GM23338 (cell line): ENCODE results near the gene DGKB. TPM values are rescaled to one million over a fixed set of nuclear protein-coding genes. Genes with fewer than 3 reads are reported as not detected.
A peak's percentile ranks its signal among the peaks of the same experiment; 100 is the strongest.

Experiments
- ATAC-seq: fragments of 200-7000 bp; cut with Tn5 transposase; 3 replicates; pipeline ENCODE4 v1.9.1; 2020
- DNase-seq: peaks from one replicate; pipeline ENCODE4 v3.0.0-alpha.2; 2015; ENCODE audit warnings: low spot score
- H2AFZ ChIP-seq: fragments of 200-600 bp; sonication (generic); 2 replicates; pipeline ENCODE4 v1.8.0; 2016; ENCODE audit warnings: antibody characterized with exemption, mild to moderate bottlenecking, moderate library complexity
- H3F3A ChIP-seq: fragments of 200-600 bp; sonication (generic); replicated peaks from 2 replicates; pipeline ENCODE4 v1.8.0; 2017; ENCODE audit warnings: antibody characterized with exemption, mixed run types, low read depth
- H3K27ac ChIP-seq: fragments of 200-600 bp; sonication (generic); 2 replicates; pipeline ENCODE4 v1.6.1; 2016; ENCODE audit warnings: low read depth
- H3K27me3 ChIP-seq: fragments of 200-600 bp; sonication (generic); 2 replicates; pipeline ENCODE4 v1.8.0; 2016; ENCODE audit warnings: mild to moderate bottlenecking, mixed run types, moderate library complexity; ENCODE audit not compliant: insufficient read depth
- H3K36me3 ChIP-seq: fragments of 200-600 bp; sonication (generic); 2 replicates; pipeline ENCODE4 v1.8.0; 2016; ENCODE audit warnings: mild to moderate bottlenecking; ENCODE audit not compliant: insufficient read depth
- H3K4me1 ChIP-seq: fragments of 200-600 bp; sonication (generic); 2 replicates; pipeline ENCODE4 v1.8.0; 2016; ENCODE audit warnings: mild to moderate bottlenecking, moderate library complexity; ENCODE audit not compliant: insufficient read depth
- H3K4me2 ChIP-seq: fragments of 200-600 bp; sonication (generic); 2 replicates; pipeline ENCODE4 v1.7.1; 2017; ENCODE audit warnings: mixed run types
- H3K4me3 ChIP-seq: fragments of 200-600 bp; sonication (generic); 2 replicates; pipeline ENCODE4 v1.6.1; 2016; ENCODE audit warnings: mixed run types
- H3K79me2 ChIP-seq: fragments of 200-600 bp; sonication (generic); replicated peaks from 2 replicates; pipeline ENCODE4 v1.8.0; 2017; ENCODE audit warnings: mild to moderate bottlenecking; ENCODE audit not compliant: insufficient read depth
- H3K9me2 ChIP-seq: fragments of 200-600 bp; sonication (generic); 2 replicates; pipeline ENCODE4 v1.8.0; 2017; ENCODE audit not compliant: insufficient read depth
- H4K20me1 ChIP-seq: fragments of 200-600 bp; sonication (generic); replicated peaks from 2 replicates; pipeline ENCODE4 v1.8.0; 2017; ENCODE audit warnings: mild to moderate bottlenecking; ENCODE audit not compliant: insufficient read depth
- H3K27ac Mint-ChIP-seq: 2 replicates; pipeline ENCODE4 v1.8.0; 2020; ENCODE audit warnings: inconsistent platforms, mild to moderate bottlenecking, moderate library complexity, mixed read lengths
- H3K27me3 Mint-ChIP-seq: 3 replicates; pipeline ENCODE4 v1.8.0; 2022; ENCODE audit warnings: low read depth, mild to moderate bottlenecking, moderate library complexity, mixed read lengths, inconsistent platforms; ENCODE audit not compliant: insufficient read depth, poor library complexity
- H3K36me3 Mint-ChIP-seq: 3 replicates; pipeline ENCODE4 v1.8.0; 2021; ENCODE audit warnings: low read depth, mild to moderate bottlenecking, inconsistent platforms, moderate library complexity, mixed read lengths
- H3K4me1 Mint-ChIP-seq: 3 replicates; pipeline ENCODE4 v1.8.0; 2020; ENCODE audit warnings: mild to moderate bottlenecking, inconsistent platforms, mixed read lengths
- H3K4me3 Mint-ChIP-seq: 3 replicates; pipeline ENCODE4 v1.8.0; 2021; ENCODE audit warnings: moderate library complexity, mild to moderate bottlenecking, inconsistent platforms, mixed read lengths
- H3K9me3 Mint-ChIP-seq: 3 replicates; pipeline ENCODE4 v1.8.0; 2020; ENCODE audit warnings: moderate library complexity, mild to moderate bottlenecking, inconsistent platforms, mixed read lengths
- CREB1 ChIP-seq: fragments of 250-450 bp; sonication (Bioruptor Pico); IDR thresholded peaks from 2 replicates; pipeline ENCODE4 v1.5.0; 2020; ENCODE audit warnings: low read depth, mild to moderate bottlenecking, moderate library complexity
- EZH2 ChIP-seq: fragments of 200-600 bp; sonication (generic); IDR thresholded peaks from one replicate; pipeline ENCODE4 v1.8.0; 2017; ENCODE audit warnings: antibody characterized with exemption, mild to moderate bottlenecking, low read depth; ENCODE audit not compliant: unreplicated experiment
- EZH2phosphoT487 ChIP-seq: fragments of 200-600 bp; sonication (generic); IDR thresholded peaks from one replicate; pipeline ENCODE4 v1.8.1; 2018; ENCODE audit warnings: antibody characterized with exemption; ENCODE audit not compliant: unreplicated experiment
- JUNB ChIP-seq: IDR thresholded peaks from one replicate; pipeline ENCODE4 v1.6.1; 2016; ENCODE audit warnings: antibody characterized with exemption; ENCODE audit not compliant: unreplicated experiment
- NANOG ChIP-seq: IDR thresholded peaks from 2 replicates; pipeline ENCODE4 v1.6.1; 2016; ENCODE audit warnings: antibody characterized with exemption, borderline replicate concordance
- POLR2AphosphoS5 ChIP-seq: IDR thresholded peaks from 2 replicates; pipeline ENCODE4 v1.6.1; 2016; ENCODE audit warnings: antibody characterized with exemption, low read depth
- STAT1 ChIP-seq: IDR thresholded peaks from one replicate; pipeline ENCODE4 v1.6.1; 2016; ENCODE audit warnings: antibody characterized with exemption; ENCODE audit not compliant: unreplicated experiment
- ZNF114 ChIP-seq: fragments of 250-450 bp; sonication (Bioruptor Pico); IDR thresholded peaks from 2 replicates; pipeline ENCODE4 v1.5.0; 2020; ENCODE audit warnings: mild to moderate bottlenecking, moderate library complexity
- ZNF331 ChIP-seq: fragments of 250-450 bp; sonication (Bioruptor Pico); IDR thresholded peaks from 2 replicates; pipeline ENCODE4 v1.5.0; 2020; ENCODE audit warnings: low read depth, mild to moderate bottlenecking, moderate library complexity
- polyA plus RNA-seq: library from polyadenylated mRNA; unstranded; fragments of >200 nt; fragmentation: Nextera tagmentation; extraction: Ambion mirVana; gene quantifications from 2 replicates; pipeline ENCODE4 v1.2.1, GENCODE V29; 2016
- total RNA-seq: library from RNA; depleted of rRNA; stranded (reverse); fragments of >200 nt; shearing (Covaris generic); gene quantifications from 2 replicates; pipeline ENCODE4 v1.2.3, GENCODE V29; 2014
- TF ChIP-seq, protein P1 (sequence below): fragments of 250-450 bp; sonication (Bioruptor Pico); IDR thresholded peaks from 2 replicates; pipeline ENCODE4 v1.5.0; 2020; ENCODE audit warnings: mild to moderate bottlenecking, moderate library complexity
- TF ChIP-seq, protein P2 (sequence below): IDR thresholded peaks from one replicate; pipeline ENCODE4 v1.6.1; 2018; ENCODE audit warnings: antibody characterized with exemption; ENCODE audit not compliant: unreplicated experiment
- TF ChIP-seq, protein P3 (sequence below): IDR thresholded peaks from 2 replicates; pipeline ENCODE4 v1.6.1; 2016; ENCODE audit warnings: antibody characterized with exemption
- TF ChIP-seq, protein P4 (sequence below), 2 experiments: fragments of 200-600 bp in 1 of 2; sonication (generic) in 1 of 2; conservative IDR thresholded peaks; 2 replicates each; pipeline versions ENCODE4 v1.5.1 to v1.6.1; 2016 to 2017; ENCODE audit warnings: antibody characterized with exemption in 2 of 2, low read depth in 2 of 2, mild to moderate bottlenecking in 2 of 2, moderate library complexity in 1 of 2

Gene DGKB
- total and polyA plus RNA-seq, 2 experiments from 2014 or later, result 4.8 to 11.5 TPM

DNA sequence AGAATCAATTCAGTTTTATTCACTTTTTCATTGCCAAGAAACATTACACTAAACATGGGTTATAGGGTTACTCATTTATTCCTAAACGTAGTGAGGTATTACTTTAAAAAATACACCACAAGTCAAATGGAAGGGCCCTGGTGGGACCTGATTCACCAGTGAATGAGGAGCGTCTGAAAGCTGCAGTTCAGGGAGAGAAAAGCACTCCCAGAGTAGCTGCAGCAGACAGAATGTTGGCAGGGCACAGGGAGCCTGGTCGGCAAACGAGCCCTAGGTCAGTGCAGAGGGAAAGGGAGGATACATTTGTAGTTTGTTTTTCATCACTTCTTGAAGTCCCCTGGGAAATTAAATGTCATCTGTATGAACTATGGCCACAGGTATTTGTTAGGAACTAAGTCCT lies 551.4 kb downstream of the DGKB start:
- Histone ChIP-seq H3K79me2 (no peaks in the 10 kb centered on the region), H3K36me3 (no peaks in the 10 kb centered on the region), H4K20me1 (no peaks in the 10 kb centered on the region), H3K4me1 (no peaks in the 10 kb centered on the region), H3K27me3 (no peaks in the 10 kb centered on the region), H3F3A (no peaks in the 10 kb centered on the region), H3K27ac (no peak overlapping the region), H3K4me2 (no peak overlapping the region), H3K4me3 (no peak overlapping the region), H3K9me2 (no peaks in the 10 kb centered on the region), H2AFZ (no peak overlapping the region)
- H3K4me3 Mint-ChIP-seq, result no peak overlapping the region
- peaks cover 3% of the 10 kb centered on the region; the same call in 1 of the 3 replicates for H3K36me3 Mint-ChIP-seq
- H3K9me3 Mint-ChIP-seq, result no peaks in the 10 kb centered on the region; the same call in 2 of the 3 replicates
- no peak for TF ChIP-seq CREB1
- no peak for TF ChIP-seq STAT1
- TF ChIP-seq POLR2AphosphoS5, result no peak
- TF ChIP-seq, protein P1, sequence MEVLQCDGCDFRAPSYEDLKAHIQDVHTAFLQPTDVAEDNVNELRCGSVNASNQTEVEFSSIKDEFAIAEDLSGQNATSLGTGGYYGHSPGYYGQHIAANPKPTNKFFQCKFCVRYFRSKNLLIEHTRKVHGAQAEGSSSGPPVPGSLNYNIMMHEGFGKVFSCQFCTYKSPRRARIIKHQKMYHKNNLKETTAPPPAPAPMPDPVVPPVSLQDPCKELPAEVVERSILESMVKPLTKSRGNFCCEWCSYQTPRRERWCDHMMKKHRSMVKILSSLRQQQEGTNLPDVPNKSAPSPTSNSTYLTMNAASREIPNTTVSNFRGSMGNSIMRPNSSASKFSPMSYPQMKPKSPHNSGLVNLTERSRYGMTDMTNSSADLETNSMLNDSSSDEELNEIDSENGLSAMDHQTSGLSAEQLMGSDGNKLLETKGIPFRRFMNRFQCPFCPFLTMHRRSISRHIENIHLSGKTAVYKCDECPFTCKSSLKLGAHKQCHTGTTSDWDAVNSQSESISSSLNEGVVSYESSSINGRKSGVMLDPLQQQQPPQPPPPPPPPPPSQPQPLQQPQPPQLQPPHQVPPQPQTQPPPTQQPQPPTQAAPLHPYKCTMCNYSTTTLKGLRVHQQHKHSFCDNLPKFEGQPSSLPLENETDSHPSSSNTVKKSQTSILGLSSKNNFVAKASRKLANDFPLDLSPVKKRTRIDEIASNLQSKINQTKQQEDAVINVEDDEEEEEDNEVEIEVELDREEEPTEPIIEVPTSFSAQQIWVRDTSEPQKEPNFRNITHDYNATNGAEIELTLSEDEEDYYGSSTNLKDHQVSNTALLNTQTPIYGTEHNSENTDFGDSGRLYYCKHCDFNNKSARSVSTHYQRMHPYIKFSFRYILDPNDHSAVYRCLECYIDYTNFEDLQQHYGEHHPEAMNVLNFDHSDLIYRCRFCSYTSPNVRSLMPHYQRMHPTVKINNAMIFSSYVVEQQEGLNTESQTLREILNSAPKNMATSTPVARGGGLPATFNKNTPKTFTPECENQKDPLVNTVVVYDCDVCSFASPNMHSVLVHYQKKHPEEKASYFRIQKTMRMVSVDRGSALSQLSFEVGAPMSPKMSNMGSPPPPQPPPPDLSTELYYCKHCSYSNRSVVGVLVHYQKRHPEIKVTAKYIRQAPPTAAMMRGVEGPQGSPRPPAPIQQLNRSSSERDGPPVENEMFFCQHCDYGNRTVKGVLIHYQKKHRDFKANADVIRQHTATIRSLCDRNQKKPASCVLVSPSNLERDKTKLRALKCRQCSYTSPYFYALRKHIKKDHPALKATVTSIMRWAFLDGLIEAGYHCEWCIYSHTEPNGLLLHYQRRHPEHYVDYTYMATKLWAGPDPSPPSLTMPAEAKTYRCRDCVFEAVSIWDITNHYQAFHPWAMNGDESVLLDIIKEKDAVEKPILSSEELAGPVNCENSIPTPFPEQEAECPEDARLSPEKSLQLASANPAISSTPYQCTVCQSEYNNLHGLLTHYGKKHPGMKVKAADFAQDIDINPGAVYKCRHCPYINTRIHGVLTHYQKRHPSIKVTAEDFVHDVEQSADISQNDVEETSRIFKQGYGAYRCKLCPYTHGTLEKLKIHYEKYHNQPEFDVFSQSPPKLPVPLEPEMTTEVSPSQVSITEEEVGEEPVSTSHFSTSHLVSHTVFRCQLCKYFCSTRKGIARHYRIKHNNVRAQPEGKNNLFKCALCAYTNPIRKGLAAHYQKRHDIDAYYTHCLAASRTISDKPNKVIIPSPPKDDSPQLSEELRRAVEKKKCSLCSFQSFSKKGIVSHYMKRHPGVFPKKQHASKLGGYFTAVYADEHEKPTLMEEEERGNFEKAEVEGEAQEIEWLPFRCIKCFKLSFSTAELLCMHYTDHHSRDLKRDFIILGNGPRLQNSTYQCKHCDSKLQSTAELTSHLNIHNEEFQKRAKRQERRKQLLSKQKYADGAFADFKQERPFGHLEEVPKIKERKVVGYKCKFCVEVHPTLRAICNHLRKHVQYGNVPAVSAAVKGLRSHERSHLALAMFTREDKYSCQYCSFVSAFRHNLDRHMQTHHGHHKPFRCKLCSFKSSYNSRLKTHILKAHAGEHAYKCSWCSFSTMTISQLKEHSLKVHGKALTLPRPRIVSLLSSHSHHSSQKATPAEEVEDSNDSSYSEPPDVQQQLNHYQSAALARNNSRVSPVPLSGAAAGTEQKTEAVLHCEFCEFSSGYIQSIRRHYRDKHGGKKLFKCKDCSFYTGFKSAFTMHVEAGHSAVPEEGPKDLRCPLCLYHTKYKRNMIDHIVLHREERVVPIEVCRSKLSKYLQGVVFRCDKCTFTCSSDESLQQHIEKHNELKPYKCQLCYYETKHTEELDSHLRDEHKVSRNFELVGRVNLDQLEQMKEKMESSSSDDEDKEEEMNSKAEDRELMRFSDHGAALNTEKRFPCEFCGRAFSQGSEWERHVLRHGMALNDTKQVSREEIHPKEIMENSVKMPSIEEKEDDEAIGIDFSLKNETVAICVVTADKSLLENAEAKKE (CRISPR knock-in tag), result no peak
- TF ChIP-seq ZNF331, result no peak
- TF ChIP-seq ZNF114 (CRISPR knock-in tag), result no peak
- no peak for TF ChIP-seq JUNB
- TF ChIP-seq NANOG, result no peak
- TF ChIP-seq, protein P2, sequence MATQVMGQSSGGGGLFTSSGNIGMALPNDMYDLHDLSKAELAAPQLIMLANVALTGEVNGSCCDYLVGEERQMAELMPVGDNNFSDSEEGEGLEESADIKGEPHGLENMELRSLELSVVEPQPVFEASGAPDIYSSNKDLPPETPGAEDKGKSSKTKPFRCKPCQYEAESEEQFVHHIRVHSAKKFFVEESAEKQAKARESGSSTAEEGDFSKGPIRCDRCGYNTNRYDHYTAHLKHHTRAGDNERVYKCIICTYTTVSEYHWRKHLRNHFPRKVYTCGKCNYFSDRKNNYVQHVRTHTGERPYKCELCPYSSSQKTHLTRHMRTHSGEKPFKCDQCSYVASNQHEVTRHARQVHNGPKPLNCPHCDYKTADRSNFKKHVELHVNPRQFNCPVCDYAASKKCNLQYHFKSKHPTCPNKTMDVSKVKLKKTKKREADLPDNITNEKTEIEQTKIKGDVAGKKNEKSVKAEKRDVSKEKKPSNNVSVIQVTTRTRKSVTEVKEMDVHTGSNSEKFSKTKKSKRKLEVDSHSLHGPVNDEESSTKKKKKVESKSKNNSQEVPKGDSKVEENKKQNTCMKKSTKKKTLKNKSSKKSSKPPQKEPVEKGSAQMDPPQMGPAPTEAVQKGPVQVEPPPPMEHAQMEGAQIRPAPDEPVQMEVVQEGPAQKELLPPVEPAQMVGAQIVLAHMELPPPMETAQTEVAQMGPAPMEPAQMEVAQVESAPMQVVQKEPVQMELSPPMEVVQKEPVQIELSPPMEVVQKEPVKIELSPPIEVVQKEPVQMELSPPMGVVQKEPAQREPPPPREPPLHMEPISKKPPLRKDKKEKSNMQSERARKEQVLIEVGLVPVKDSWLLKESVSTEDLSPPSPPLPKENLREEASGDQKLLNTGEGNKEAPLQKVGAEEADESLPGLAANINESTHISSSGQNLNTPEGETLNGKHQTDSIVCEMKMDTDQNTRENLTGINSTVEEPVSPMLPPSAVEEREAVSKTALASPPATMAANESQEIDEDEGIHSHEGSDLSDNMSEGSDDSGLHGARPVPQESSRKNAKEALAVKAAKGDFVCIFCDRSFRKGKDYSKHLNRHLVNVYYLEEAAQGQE, result no peak
- TF ChIP-seq EZH2, result no peak
- TF ChIP-seq, protein P3, sequence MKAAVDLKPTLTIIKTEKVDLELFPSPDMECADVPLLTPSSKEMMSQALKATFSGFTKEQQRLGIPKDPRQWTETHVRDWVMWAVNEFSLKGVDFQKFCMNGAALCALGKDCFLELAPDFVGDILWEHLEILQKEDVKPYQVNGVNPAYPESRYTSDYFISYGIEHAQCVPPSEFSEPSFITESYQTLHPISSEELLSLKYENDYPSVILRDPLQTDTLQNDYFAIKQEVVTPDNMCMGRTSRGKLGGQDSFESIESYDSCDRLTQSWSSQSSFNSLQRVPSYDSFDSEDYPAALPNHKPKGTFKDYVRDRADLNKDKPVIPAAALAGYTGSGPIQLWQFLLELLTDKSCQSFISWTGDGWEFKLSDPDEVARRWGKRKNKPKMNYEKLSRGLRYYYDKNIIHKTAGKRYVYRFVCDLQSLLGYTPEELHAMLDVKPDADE, result no peak
- TF ChIP-seq EZH2phosphoT487, result no peak
- TF ChIP-seq, protein P4, sequence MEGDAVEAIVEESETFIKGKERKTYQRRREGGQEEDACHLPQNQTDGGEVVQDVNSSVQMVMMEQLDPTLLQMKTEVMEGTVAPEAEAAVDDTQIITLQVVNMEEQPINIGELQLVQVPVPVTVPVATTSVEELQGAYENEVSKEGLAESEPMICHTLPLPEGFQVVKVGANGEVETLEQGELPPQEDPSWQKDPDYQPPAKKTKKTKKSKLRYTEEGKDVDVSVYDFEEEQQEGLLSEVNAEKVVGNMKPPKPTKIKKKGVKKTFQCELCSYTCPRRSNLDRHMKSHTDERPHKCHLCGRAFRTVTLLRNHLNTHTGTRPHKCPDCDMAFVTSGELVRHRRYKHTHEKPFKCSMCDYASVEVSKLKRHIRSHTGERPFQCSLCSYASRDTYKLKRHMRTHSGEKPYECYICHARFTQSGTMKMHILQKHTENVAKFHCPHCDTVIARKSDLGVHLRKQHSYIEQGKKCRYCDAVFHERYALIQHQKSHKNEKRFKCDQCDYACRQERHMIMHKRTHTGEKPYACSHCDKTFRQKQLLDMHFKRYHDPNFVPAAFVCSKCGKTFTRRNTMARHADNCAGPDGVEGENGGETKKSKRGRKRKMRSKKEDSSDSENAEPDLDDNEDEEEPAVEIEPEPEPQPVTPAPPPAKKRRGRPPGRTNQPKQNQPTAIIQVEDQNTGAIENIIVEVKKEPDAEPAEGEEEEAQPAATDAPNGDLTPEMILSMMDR (conservative IDR thresholded peaks at IDR 0.05; ENCODE audit: low read depth in 2 of 2), result no peak
- no peaks in the 10 kb centered on the region for H3K27me3 Mint-ChIP-seq
- peak overlapping the region; percentile 83 for H3K27ac Mint-ChIP-seq
- peaks cover 4% of the 10 kb centered on the region; the same call in 1 of the 3 replicates for H3K4me1 Mint-ChIP-seq
- DNase-seq, result no peak
- peak; percentile 82 for ATAC-seq
